DMS 273 treated with DMSO at 0.1 percent for 48 hours (cell line): Measurements from ENCODE around the gene IFNA14.
"Not testable (repeated sequence)": the region's sequence is repeated elsewhere in the genome, so short reads cannot be mapped to it uniquely, and the experiment has no call there.

ENCODE experiments used
- DNase-seq: peaks from one replicate; lab custom pipeline; 2025; lab: John Stamatoyannopoulos, UW

IFNA14 gene

DNA sequence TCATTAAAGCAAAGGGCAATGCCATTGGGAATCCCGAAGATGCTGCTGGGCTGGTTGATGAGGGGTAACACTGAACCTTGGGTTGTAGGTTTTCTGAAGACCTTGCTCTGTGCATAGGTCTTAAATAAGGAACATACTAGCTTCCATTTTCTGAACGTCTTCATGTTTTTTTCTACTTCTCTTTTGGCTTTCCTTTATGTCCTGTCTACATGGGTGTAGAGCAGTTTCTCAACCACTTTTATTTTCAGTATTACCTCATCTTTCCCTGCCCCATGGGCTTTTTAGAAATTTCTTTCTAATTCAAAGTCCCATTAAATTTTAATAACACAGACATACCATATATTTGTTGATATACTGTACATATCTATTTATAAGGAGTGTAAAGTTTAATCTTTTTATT is at the start of gene IFNA14:
TSS of gene IFNA14 (minus strand) at position 95 of the 400 bp plus-strand sequence. CDS start at position 25, 70 bp downstream.
- DNase-seq = no peak

- no peak for DNase-seq
These were observed 47.5 kb upstream of the IFNA14 start for GRCh38 chr9:21287280-21287679.

DNA sequence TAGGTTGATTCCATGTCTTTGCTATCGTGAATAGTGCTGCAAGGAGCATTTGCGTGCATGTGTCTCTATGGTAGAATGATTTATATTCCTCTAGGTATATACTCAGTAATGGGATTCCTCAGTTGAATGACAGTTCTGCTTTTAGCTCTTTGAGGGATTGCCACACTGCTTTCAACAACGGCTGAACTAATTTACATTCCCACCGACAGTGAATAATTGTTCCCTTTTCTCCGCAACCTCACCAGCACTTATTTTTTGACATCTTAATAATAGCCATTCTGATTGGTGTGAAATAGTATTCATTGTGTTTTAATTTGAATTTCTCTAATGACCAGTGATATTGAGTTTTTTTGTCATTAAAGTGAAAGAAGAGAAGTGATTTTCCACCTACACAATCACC is 46.9 kb upstream of the IFNA14 start:
- DNase-seq = no peak

DNA sequence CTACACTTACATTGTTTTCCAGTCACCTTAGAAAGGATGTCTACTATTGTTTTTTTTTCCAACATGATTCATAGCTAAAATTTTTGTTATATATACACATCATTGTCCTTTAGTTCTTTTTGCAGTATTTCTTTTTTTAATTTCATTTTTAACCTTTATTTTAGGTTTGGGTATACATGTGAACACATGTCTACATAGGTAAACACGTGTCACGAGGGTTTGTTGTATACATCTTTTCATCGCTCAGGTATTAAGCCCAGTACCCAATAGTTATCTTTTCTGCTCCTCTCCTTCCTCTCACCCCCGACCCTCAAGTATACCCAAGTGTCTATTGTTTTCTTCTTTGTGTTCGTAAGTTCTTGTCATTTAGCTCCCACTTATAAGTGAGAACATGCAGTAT is 46.3 kb upstream of the IFNA14 start:
- DNase-seq = no peak

DNA sequence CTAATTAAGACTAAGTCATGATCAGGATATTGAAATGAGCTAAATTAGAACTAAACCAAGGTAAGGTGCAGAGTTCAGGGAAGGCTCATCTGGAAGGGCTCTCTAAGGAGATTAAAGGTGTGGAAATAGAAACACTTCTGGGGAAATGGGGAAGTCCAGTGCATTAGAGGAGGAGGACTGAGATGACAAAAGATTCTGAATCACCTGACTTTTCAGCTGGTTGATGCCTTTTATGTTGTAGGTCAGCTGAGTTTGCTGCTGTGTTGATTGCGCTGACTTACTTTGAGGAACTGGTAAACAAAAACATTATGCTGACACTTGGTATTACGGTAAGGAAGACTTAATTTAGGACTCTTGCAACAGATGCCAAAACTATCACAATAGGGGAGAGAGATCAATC is 41.5 kb upstream of the IFNA14 start:
- no peak for DNase-seq

DNA sequence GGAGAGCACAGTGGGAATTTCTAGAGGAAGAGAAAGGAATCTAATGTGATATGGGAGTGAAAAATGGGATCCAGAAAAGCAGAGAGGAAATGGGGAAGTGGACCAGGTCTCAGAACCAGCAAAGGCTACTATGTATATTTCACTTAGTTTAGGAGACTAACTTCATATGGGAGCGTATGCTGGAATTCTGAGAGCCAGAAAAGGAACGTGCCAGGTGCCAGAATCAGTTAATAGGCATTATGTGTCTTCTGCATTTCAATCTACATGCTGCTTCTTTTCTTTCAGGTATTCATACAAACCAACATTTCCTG is 28.5 kb upstream of the IFNA14 start:
- no peak for DNase-seq

DNA sequence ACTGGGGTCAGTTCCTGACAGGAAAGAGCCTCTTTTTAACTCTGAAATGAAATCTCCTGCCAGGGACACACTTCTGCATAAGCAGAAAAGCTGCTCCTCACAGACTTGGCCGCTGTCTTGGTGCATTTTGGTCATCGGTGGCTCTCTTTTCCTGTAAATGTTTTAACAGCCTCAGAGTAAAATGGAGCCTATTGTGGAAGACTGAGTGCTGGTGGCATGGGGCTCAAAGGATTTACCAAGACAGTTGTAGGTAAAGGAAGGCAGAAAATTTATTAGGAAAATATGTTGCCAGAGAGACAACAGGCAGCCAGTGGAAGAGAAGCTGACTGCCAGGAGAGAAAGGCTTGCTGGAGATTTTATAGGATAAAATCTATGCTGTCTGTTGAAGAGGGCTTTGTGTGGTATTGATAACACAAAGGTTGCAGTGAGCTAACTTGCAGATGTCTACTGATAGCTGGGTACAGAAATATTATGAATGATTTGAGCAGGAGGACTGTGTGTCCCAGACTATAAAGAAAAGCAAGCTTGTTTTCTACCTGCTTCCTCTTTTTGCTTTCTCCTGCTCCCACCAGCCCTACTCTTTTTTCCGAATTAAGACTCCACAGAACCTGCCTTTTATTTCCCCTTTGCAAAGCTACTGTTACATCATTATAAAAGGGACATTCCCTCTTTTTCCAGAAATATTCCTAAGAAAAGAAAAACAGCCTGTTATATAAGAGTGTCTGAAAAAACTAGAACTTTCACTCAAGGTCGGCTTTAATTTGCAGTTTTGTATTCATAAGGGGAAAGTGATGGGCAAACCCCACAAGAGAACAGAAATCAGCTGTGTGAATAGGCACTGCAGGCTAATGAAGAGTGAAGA is 27.9 kb upstream of the IFNA14 start:
- DNase-seq = no peak

DNA sequence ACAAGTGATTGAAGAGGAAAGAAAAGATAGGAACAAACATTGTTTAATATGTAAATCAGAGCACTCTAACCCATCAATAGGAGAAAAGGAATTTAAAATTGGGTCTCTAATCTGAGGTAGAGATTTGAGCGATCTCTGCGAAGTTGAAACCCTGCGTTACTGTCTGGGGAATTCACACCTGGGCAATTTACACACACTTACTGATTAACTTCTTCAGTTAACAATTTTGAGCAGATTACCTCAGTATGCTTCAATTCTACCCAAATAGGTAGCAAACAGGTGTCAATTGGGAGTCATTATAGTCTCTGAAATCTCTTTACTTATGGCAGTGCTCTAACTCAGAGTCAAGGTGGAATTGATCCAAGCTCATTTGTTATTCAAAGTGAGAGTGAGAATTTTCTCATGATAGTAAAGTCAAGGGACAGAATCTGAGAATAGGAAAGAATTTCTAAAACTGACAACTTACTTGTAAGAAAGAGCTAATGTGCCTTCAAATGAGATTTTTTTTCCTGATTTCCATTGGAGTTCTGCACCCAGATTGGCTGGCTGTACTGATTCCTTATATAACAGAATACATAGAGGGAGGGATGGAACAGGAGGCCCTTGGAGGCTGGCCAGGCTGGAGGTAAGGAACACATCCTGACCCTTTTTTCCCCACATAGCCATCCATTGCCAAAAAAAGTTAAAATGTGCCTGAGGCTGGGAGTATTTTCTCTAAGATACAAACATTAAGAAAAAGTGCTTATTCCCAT is 27.1 kb upstream of the IFNA14 start:
- no peak for DNase-seq

GRCh38 chr9:21265421-21266189 is 25.8 kb upstream of the IFNA14 start:
- no peak for DNase-seq

- no peak for DNase-seq
These were observed 15.9 kb upstream of the IFNA14 start for GRCh38 chr9:21255538-21256212.

DNA sequence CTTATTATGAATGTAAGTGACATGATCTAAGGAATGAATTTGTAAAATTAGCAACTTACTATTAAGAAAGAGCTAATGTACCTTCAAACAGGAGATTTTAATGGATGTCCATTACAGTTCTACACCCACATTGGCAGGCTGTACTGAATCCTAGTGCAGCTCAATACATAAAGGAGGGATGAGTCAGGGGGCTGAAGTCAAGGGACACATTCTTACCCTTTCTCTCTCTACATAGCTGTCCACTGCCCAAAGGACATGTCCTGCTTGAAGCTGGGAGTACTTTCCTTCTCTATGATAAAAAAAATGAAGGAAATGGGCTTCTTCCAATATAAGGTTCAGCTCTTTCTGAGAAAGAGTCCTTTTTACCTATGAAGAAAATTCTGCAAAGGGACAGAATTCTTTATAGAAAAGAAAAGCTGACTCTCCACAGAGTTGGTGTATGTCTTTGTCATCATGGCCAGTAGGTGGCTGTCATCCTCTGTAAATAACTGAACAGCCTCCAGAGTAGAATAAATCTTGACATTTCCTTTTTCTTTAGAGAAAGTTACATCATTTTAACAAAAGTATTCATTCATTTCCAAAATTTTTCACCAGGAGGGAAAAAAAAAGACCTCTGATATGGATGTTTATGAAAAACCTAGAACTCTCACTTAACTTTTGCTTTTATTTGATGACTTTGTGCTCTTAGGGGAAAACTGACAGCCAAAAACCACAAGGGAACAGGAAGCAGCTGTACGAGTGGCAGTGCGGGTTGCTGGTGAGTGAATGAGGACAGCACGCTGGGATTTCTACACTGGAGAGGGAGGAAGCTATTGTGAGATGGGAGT is 13.1 kb upstream of the IFNA14 start:
- peak; percentile 13 for DNase-seq

- DNase-seq = no peak
These were observed 11.8 kb upstream of the IFNA14 start for GRCh38 chr9:21251638-21252037.

- no peak for DNase-seq
These were observed 11.4 kb upstream of the IFNA14 start for GRCh38 chr9:21251190-21251589.

- no peak for DNase-seq
These were observed 5.0 kb upstream of the IFNA14 start for GRCh38 chr9:21244836-21245235.

DNA sequence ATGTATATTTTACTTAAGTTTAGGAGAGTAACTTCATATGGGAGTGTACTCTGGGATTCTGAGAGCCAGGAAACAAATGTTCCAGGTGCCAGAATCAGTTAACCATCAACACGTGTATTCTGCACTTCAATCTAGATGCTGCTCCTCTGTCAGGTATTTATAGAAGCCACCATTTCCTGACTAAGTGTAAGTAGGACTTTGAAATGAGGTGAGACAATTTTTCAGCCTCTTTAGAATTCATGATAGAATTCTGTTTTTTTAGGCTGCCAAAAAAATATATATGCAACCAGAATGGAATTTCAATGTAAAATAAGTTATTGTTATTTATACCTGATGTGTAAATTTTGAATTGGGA is 3.5 kb downstream of the IFNA14 start:
- DNase-seq = not testable (repeated sequence)

DNA sequence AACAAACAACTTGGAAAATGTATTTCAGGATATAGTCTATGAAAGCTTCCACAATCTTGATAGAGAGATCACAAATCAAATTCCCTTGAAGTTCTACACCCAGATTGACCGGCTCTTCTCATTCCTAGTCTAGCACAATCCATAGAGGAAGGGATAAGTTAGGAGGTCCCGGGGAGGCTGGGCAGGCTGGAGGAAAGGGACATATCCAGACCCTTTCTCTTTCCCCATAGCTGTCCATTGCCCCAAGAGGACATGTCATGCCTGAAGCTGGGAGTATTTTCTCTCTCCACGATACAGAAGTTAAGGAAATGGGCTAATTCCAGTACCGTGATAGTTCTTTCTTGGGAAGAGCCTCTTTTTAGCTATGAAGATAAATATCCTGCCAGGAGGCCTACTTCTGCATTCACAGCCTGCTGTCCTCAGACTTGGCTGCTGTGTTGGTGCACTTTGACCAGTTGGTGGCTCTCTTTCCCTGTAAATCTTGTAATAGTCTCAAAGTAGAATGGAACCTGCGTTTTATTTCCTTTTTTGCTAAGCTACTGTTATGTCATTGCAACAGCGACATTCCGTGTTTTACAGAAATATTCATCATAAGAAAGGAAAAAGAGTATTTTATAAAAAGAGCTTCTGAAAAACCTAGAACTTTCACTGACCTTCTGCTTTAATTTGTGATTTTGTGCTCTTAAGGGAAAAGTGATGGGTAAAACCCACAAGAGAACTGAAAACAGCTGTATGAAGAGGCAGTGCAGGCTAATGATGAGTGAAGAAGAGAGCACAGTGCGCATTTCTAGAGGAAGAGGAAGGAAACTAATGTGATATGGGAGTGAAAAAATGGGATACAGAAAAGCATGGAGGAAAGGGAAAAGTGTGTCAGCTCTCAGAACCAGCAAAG is 4.1 kb downstream of the IFNA14 start:
- DNase-seq = not testable (repeated sequence)

GRCh38 chr9:21234153-21234687 is 5.6 kb downstream of the IFNA14 start:
- no peak for DNase-seq

GRCh38 chr9:21233258-21233657 is 6.5 kb downstream of the IFNA14 start:
- DNase-seq = no peak

DNA sequence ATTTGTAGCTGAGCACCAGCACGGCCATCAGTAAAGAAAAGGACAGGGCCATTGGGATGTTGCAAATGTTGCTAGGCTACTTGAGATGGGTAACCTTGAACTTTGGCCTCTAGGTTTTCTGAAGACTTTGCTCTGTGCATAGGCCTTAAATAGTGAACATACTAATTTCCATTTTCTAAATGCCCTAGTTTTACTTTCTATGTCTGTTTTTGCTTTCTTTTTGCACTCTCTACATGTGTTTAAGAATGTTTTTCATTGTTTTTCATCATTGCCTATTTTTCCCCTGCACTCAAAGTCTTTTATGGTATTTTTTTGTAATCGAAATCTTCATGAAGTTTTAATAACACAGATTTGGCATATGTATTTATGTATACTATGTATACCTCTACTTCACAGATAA is 11.7 kb downstream of the IFNA14 start, which contains the start of gene IFNA17:
TSS of gene IFNA17 (minus strand) at position 101 of the 400 bp plus-strand sequence. CDS start at position 52, 49 bp downstream.
- no peak for DNase-seq

DNA sequence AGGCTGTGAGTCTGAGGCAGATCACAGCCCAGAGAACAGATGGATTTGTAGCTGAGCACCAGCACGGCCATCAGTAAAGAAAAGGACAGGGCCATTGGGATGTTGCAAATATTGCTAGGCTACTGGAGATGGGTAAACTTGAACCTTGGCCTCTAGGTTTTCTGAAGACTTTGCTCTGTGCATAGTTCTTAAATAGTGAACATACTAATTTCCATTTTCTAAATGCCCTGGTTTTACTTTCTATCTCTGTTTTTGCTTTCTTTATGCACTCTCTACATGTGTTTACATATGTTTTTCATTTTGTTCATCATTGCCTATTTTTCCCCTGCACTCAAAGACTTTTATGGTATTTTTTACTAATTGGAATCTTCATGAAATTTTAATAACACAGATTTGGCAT is 22.6 kb downstream of the IFNA14 start, which contains the start of gene IFNA16:
TSS of gene IFNA16 (minus strand) at position 101 of the 400 bp plus-strand sequence. CDS start at position 95, 6 bp downstream.
- not testable (repeated sequence) for DNase-seq
